GM19193 (cell line): ENCODE measurements around the gene KAZN.

Experiments used
- POLR2A ChIP-seq: IDR thresholded peaks from 4 replicates; pipeline ENCODE4 v1.6.1; 2011; ENCODE audit not compliant: insufficient read depth, insufficient read length; ENCODE audit errors: extremely low read depth

Gene KAZN

DNA sequence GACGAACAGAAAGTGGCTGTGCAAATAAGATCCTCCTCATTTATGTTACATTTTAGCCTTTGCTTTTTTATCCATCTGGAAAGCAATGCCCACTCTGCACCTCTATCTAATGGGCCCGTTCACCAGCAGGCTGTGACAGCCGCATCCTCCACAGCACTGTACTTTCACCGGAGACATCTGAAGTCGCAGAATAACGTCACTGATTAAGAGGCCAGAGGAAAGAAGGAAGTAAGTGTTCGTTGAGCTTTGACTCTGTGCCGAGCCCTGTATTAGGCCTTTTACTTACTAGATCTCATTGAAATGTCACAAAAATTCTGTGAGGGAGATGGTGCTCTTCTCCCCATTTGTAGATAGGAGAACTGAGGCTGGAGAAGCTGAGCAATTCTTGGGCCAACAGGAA is 62.3 kb downstream of the KAZN start:
- TF ChIP-seq POLR2A, result no peak

DNA sequence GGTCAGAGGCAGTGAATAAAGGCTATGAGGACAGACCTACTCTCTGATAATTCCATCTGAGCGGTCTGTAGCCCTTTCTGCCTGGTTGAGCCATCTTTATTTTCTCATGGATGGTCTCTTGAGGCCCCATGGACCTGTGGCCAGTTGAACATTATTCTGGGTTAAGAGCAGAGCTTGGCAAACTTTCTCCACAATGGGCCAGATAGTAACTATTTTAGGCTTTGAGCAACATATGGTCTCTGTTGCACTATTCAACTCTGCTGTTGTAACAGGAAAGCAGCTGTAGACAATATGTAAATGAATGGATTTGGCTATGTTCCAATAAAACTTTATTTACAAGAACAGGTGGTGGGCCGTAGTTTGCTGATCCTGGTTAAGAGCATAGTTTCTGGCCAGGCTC is 62.7 kb downstream of the KAZN start:
- no peak for TF ChIP-seq POLR2A

DNA sequence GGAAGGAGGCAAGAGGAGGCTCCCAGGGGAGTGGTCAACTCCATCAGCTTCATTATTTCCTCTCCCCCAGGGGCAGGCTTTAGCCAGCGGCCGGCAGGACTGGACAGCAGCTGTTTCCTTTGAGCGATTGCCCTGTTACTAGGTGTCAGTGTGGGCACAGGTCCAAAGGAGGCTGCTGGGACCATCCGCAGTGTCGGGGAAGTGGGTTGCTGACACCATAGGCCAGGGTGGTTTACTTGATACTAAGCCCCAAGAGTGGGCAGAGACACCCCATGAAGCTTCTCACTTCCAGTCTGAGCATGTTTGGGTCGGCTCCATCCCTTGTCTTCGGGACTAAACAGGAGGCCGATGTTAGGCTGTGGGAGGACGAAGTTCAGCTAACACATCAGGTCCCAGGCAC is 63.6 kb downstream of the KAZN start:
- no peak for TF ChIP-seq POLR2A

DNA sequence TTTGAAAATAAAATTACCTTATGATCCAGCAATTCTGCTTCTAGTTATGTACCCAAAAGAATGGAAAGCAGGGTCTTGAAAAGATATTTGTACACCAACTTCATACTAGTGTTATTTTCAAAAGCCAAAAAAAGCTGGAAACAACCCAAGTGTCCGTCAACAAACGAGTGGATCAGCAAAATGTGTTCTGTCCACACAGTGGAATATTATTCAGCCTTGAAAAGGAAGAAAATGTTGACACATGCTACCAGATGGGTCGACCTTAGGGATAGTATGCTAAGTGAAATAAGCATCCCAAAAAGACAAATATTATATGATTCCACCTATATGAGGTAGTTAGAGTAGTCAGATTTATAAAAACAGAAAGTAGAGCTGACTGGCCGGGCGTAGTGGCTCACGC is 65.3 kb downstream of the KAZN start:
- no peak for TF ChIP-seq POLR2A

DNA sequence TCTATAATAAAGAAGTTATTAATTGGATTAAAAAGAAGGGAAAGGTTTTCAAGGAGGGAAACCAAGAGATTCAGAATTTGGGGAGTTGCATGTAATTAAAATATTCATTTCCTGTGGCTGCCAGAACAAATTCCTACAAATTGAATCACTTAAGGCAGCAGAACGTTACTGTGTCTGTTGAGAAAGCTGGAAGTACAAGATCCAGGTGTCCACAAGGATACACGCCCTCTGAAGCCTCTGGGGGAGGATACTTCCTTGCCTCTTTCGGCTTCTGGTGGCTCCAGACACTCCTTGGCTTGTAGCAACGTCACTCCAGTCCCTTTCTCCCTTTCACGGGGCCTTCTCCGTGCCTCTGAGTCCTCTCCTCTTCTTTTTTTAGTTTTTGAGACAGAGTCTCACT is 67.9 kb downstream of the KAZN start:
- no peak for TF ChIP-seq POLR2A

DNA sequence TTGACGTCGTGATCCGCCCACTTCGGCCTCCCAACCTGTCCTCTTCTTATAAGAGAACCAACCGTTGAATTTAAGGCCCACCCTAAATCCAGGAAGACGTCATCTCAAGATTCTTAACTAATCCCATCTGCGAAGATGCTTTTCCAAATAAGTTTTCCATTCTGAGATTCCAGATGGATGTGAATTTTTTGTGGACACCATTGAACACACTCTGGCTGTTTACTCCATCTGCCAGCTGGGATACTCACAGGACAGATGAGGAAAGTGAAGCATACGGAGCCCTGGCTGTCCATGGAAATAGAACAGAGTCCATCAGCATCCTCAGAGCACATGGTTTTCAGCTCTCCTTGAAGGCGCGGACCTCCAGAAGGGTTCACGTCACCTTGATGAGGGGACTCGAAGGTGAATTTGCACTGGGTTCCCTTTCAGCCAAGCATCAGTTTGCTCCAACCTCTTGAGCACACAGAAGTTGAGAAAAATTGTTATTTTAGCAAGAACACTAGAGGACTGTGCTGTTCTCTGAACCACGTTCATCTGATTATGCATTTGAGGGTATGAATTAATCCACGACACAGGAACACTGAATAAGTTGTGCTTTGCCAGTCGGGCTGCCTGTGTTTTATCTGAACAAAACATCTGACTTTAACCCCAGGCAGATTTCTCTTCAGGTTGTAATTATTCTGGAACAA is 68.6 kb downstream of the KAZN start:
- no peak for TF ChIP-seq POLR2A

DNA sequence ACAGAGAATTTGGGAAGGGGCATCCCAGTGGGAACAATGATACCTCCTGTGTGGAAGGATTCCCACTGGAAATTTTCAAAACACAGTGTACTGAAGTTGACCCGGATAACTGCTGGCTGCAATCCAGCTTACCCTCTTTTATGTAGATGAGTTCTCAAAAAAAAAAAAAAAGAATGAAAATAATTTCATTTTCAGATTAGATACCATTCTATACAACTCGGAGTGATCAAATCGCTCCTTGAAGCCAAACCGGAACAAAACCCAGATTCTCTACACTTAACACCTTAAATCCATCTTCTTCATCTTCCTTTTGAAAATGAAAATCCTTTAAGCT is 69.1 kb downstream of the KAZN start:
- no peak for TF ChIP-seq POLR2A

DNA sequence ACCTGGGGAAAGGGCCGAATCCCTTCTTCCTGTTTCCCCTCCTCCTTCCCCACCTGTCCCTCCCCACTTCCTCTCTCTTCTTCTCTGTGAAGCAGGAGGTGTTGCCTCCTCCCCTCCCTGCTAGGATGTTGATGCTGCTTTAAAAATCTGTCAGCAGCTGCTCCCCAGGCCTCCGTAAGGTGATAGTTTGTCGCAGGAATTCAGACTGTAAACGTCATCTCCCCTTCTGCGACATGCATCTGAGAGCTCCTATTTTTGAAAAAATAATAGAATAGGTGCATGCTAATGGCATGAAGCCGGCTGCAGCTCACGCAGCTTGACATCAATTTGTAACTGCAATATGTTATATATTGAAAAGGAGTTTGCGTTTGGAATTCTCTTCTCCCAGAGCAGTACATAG is 70.1 kb downstream of the KAZN start:
- no peak for TF ChIP-seq POLR2A

DNA sequence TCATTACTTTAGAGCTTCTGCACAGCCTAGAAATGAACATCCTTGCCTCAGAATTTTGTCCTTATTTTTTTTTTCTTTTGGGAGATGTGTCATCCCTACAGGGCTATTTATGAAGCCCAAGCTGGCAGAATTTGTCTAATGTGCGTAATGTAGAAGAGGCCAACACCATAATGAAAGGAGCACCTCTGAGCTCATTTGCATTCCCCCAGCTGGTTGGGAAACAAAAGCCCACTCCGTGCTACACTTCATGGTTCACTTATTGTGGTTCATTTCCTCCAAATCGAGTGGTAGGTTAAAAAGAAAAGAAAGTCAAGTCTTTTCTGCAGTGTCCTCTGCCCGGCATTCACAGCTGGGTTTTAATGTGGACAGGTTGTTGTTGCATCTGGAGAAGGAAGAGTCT is 73.5 kb downstream of the KAZN start:
- TF ChIP-seq POLR2A, result no peak

DNA sequence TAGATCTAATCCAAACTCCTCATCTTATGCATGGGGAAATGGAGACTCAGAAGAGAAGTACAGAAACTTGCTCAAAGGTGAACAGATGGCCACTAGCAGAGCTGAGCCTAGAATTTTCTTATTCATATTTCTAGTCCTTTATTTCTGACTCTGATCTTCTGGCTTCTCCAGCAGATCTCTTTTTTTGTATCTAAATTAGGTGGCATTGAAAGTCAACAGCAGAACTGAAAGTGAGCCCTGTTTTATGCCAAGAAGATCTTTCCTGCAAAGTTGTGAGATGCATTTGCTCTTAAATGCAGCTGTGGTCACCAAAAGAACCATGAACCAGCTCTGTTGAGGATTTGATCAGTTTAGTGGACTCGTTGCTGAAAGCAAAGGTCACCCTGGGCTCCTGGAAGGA is 75.5 kb downstream of the KAZN start:
- TF ChIP-seq POLR2A, result no peak

DNA sequence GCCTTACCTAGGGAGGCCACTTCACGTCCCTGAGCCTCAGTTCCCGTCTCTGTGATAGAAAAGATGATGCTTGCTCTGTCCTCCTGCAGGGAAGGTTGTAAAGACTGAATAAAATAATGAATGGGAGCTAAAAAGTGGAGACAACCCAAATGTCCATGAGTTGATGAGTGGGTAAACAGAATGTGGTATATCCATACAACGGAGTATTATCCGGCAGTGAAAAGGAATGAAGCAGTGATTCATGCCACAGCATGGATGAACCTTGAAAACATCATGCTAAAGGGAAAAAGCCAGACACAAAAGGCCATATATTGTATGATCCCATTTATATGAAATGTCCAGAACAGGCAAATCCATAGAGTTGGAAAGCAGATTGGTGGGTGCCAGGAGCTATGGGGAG is 77.9 kb downstream of the KAZN start:
- no peak for TF ChIP-seq POLR2A

DNA sequence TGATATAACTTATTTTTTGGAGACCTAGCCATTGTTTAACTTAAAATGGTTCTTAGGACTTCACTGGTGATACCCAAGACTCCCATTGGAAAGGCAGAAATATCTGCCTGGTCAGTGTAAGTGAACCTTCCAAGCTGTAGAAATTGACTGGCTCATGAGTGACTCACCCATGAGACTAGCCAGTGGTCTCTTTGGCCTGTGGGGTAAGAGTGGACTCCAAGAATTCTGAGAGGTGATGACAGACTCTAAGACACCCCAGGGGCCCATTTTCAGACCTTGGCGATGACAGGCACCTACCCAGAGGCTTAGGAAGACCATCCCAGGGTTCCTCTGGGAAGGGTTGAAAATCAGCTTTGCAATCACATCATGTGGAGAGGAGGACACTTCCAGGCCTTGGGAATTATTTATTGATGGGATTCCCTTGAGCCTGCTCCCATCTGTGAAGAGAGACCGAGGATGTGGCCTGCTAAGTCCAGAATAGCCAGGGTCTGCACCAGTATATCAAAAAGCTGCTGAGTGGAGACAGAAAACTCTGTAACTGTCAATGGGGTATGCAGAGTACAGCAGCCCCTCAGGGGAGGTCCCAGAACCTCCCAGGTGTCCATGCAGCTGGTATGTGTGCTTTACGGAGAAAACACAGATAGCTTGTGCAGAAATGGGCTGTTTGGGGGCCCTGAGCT is 78.9 kb downstream of the KAZN start:
- no peak for TF ChIP-seq POLR2A

DNA sequence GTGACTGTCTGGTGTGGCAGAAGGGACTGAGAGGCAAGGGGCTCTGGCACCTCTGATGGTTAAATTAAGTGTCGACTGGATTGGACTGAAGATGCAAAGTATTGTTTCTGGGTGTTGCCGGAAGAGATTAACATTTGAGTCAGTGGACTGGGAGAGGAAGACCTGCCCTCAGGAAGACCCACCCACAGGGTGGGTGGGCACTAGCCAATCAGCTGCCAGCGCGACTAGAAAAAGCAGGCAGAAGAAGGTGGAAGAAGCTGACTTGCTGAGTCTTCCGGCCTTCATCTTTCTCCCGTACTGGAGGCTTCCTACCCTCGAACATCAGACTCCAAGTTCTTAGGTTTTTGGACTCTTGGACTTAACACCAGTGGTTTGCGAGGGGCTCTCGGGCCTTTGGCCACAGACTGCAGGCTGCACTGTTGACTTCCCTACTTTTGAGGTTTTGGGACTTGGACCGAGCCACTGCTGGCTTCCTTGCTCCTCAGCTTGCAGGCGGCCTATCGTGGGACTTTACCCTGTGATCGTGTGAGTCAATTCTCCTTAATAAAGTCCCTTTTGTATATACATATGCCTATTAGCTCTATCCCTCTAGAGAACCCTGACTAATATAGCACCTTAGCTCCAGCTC is 79.6 kb downstream of the KAZN start:
- TF ChIP-seq POLR2A, result no peak

DNA sequence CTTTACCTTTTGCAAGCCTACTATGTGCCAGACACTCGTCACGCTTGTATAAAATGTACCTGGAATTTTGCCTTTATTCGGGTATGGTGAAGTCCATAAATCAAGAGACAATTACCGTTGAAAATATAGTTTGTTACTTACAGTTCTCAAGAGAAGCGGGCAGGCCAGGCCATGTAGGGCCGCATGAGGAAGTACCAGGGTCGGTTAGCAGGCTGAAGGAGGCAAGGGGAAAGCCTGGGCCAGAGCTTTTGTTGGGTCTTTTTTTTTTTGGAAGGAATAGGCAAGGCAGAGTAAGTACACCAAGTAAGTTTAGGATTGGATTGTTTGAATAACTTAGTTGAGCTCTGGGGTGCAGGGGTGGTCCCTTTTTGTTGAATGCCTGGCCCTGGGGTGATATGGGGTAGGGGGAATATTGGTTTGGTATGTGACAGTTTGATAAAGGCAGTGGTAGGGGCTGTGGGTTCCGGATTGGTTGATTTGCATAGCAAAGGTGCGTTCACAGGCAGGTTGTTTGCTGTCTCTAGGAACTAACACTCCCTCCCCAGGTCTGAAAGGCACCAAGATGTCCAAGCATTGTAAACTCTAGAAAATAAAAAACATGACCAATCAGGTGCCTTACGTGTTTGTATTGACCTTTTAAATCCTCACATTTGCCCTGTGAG is 80.7 kb downstream of the KAZN start:
- TF ChIP-seq POLR2A, result no peak

DNA sequence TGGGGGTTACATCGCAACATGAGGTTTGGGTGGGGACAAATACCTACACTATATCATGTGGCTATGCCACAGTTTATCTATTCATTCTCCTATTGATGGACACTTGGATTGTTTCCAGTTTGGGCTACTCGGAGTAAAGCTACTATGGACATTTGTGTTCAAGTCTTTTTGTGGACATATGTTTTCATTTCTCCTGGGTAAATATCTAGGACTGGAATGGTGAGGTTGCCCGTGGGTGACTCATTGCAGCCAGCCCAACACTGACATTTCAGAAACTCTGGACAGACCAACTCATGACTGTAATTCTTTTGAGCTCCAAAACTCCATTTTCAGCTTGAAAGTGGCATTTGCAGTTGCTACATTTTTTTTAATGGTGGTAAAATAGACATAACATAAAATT is 82.7 kb downstream of the KAZN start:
- TF ChIP-seq POLR2A, result no peak
